ENCODE results near the gene PLA2G2F. TPM values are rescaled to one million over a fixed set of nuclear protein-coding genes. Genes with fewer than 3 reads are reported as not detected.

Gene PLA2G2F
- total and polyA plus RNA-seq, 9 donors: 0.02 to 0.30 (median 0.11) TPM; not detected in 5

GRCh38 chr1:20093303-20093702 is 45.8 kb upstream of the PLA2G2F start:
- peak overlapping the region in 1 of 2 donors; percentile 49 for H3K27ac ChIP-seq
- no peaks in the 10 kb centered on the region for H3K36me3 ChIP-seq
- peaks cover 10% of the 10 kb centered on the region for H3K4me1 ChIP-seq (ENCODE audit: insufficient read depth)
- intact Hi-C loops (cut with DNase I): no loop called here
- H3K27me3 ChIP-seq: no peaks in the 10 kb centered on the region
- 89 to 93% (median 91%) methylated on average over 5 of the region's 5 CpGs for WGBS, 3 donors
- H3K9me3 ChIP-seq: no peaks in the 10 kb centered on the region
- no peak overlapping the region for H3K4me3 ChIP-seq
- TF ChIP-seq EP300 (IDR thresholded peaks at IDR 0.05): no peak
- no peak for TF ChIP-seq POLR2A (IDR thresholded peaks at IDR 0.05)
- TF ChIP-seq CTCF (IDR thresholded peaks at IDR 0.05): no peak
- no peak for DNase-seq

- intact Hi-C loops (cut with DNase I): no loop called here
- Histone ChIP-seq H3K4me3 (no peak overlapping the region), H3K27ac (peak overlapping the region in 1 of 2 donors; percentile 49), H3K36me3 (no peaks in the 10 kb centered on the region), H3K27me3 (no peaks in the 10 kb centered on the region), H3K9me3 (no peaks in the 10 kb centered on the region), H3K4me1 (ENCODE audit: insufficient read depth) (peaks cover 10% of the 10 kb centered on the region)
- TF ChIP-seq CTCF (IDR thresholded peaks at IDR 0.05): no peak
- TF ChIP-seq EP300 (IDR thresholded peaks at IDR 0.05): peak; percentile 27
- TF ChIP-seq POLR2A (IDR thresholded peaks at IDR 0.05): no peak
- peak; percentile 46 to 88 (median 72) for DNase-seq
- 41 to 52% (median 46%) methylated on average over 5 of the region's 5 CpGs for WGBS, 3 donors
These were observed 45.2 kb upstream of the PLA2G2F start for GRCh38 chr1:20093940-20094391.

- peaks cover 10% of the 10 kb centered on the region for H3K4me1 ChIP-seq (ENCODE audit: insufficient read depth)
- DNase-seq: no peak
- TF ChIP-seq CTCF (IDR thresholded peaks at IDR 0.05) (no peak), EP300 (IDR thresholded peaks at IDR 0.05) (no peak), POLR2A (IDR thresholded peaks at IDR 0.05) (no peak)
- no peaks in the 10 kb centered on the region for H3K36me3 ChIP-seq
- 86 to 91% (median 89%) methylated on average over 5 of the region's 5 CpGs for WGBS, 3 donors
- no peaks in the 10 kb centered on the region for H3K27me3 ChIP-seq
- intact Hi-C loops (cut with DNase I): loop anchor here in 1 of 4 donors (5.0 kb wide), 1 partner anchor 57 kb away; no protein-coding TSS in a partner anchor
- no peak overlapping the region for H3K27ac ChIP-seq
- H3K4me3 ChIP-seq: no peak overlapping the region
- no peaks in the 10 kb centered on the region for H3K9me3 ChIP-seq
These were observed 43.3 kb upstream of the PLA2G2F start for GRCh38 chr1:20095564-20096434.

- 90 to 94% (median 91%) methylated on average over 7 of the region's 7 CpGs for WGBS, 3 donors
- TF ChIP-seq POLR2A (IDR thresholded peaks at IDR 0.05): no peak
- no peak for TF ChIP-seq CTCF (IDR thresholded peaks at IDR 0.05)
- TF ChIP-seq EP300 (IDR thresholded peaks at IDR 0.05): no peak
- H3K9me3 ChIP-seq: no peaks in the 10 kb centered on the region
- no peaks in the 10 kb centered on the region for H3K36me3 ChIP-seq
- H3K27me3 ChIP-seq: no peaks in the 10 kb centered on the region
- H3K4me1 ChIP-seq (ENCODE audit: insufficient read depth): peaks cover 10% of the 10 kb centered on the region
- intact Hi-C loops (cut with DNase I): loop anchor here in 1 of 4 donors (5.0 kb wide), 1 partner anchor 55 kb away; no protein-coding TSS in a partner anchor
- H3K27ac ChIP-seq: no peak overlapping the region
- no peak for DNase-seq
- no peak overlapping the region for H3K4me3 ChIP-seq
These were observed 42.2 kb upstream of the PLA2G2F start for GRCh38 chr1:20096840-20097447.
